Measurements from ENCODE around the gene TTYH2.

DNA sequence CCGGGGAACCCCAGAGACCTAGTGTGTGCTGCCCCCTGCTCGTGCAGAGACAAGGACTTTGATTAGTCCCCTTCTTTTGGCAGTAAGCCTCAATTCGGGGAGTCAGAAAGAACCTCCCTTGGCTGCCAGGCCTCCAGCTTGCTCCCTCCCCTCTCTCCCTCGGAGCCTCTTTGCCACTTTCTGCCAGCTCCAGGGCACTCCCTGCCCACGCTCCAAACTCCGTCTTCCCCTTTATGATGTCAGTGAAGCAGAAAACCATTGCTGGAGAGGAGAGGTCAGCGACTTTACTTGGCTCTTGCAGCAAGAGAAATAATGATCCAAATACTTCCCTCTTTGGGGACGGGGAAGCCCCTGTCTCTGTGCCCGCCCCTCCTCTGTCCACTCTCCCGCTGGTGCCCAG is 28.1 kb downstream of the TTYH2 start:
- no peak for TF ChIP-seq POLR2A (IDR thresholded peaks at IDR 0.05)
- TF ChIP-seq CTCF (IDR thresholded peaks at IDR 0.05): no peak

Measured in breast epithelium (tissue), 3 donors.